ENCODE data around the gene SMCP.

DNA sequence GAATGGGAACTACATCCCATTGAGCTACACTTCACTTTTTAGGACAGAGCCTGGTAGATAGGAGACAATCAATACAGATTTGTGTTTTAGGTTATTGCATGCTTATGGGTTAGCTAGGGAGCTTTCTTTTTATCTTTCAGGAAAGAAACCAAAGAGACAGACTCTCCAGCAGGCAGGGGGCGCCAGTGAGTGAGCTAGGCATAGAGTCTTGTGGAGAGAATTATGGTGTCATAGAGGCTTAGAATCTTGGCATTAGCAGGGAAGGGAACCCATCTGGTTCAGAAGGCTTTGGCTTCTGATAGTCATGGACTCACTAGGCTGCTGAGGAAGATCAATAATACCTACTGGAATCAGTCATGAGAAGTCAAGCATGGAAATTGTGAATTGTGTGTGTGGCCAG is at the start of gene SMCP:
- TF ChIP-seq, protein P1, sequence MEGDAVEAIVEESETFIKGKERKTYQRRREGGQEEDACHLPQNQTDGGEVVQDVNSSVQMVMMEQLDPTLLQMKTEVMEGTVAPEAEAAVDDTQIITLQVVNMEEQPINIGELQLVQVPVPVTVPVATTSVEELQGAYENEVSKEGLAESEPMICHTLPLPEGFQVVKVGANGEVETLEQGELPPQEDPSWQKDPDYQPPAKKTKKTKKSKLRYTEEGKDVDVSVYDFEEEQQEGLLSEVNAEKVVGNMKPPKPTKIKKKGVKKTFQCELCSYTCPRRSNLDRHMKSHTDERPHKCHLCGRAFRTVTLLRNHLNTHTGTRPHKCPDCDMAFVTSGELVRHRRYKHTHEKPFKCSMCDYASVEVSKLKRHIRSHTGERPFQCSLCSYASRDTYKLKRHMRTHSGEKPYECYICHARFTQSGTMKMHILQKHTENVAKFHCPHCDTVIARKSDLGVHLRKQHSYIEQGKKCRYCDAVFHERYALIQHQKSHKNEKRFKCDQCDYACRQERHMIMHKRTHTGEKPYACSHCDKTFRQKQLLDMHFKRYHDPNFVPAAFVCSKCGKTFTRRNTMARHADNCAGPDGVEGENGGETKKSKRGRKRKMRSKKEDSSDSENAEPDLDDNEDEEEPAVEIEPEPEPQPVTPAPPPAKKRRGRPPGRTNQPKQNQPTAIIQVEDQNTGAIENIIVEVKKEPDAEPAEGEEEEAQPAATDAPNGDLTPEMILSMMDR (IDR thresholded peaks at IDR 0.05; ENCODE audit: low read depth, low read length, poor library complexity, severe bottlenecking) = peak; percentile 64
- no peak for TF ChIP-seq EZH2phosphoT487 (IDR thresholded peaks at IDR 0.05; ENCODE audit: borderline replicate concordance, low read length)

Data from DOHH2 (cell line).